Measurements from ENCODE around the gene ADAMTS3.
A peak's percentile ranks its signal among the peaks of the same experiment; 100 is the strongest.

The ADAMTS3 gene

GRCh38 chr4:72313121-72313520 lies 255.9 kb downstream of the ADAMTS3 start:
- no peak overlapping the region for H3K4me3 ChIP-seq (ENCODE audit: low read depth, low read length)
- no peak for TF ChIP-seq CTCF (IDR thresholded peaks at IDR 0.05; ENCODE audit: low read depth, low read length, missing control alignments)
- peak overlapping the region; percentile 85 for H3K27ac ChIP-seq
- no peaks in the 10 kb centered on the region for H3K36me3 ChIP-seq (replicated peaks)
- H3K27me3 ChIP-seq (replicated peaks): no peaks in the 10 kb centered on the region
- no peak for DNase-seq
- in situ Hi-C loops (cut with HindIII; ENCODE audit: low pct_ligation_motif_present, low sequenced_read_pairs): loop anchor here (25.0 kb wide), 1 partner anchor 149 kb away; no protein-coding TSS in a partner anchor

GRCh38 chr4:72312032-72312650 lies 256.9 kb downstream of the ADAMTS3 start:
- H3K27me3 ChIP-seq (replicated peaks): no peaks in the 10 kb centered on the region
- no peak overlapping the region for H3K4me3 ChIP-seq (ENCODE audit: low read depth, low read length)
- peak overlapping the region; percentile 85 for H3K27ac ChIP-seq
- in situ Hi-C loops (cut with HindIII; ENCODE audit: low pct_ligation_motif_present, low sequenced_read_pairs): loop anchor here (25.0 kb wide), 1 partner anchor 150 kb away; no protein-coding TSS in a partner anchor
- peak; percentile 96 for DNase-seq
- no peaks in the 10 kb centered on the region for H3K36me3 ChIP-seq (replicated peaks)
- TF ChIP-seq CTCF (IDR thresholded peaks at IDR 0.05; ENCODE audit: low read depth, low read length, missing control alignments): no peak

GRCh38 chr4:72311291-72311690 lies 257.7 kb downstream of the ADAMTS3 start:
- no peaks in the 10 kb centered on the region for H3K27me3 ChIP-seq (replicated peaks)
- no peak for TF ChIP-seq CTCF (IDR thresholded peaks at IDR 0.05; ENCODE audit: low read depth, low read length, missing control alignments)
- no peak overlapping the region for H3K4me3 ChIP-seq (ENCODE audit: low read depth, low read length)
- no peaks in the 10 kb centered on the region for H3K36me3 ChIP-seq (replicated peaks)
- DNase-seq: no peak
- peak overlapping the region; percentile 85 for H3K27ac ChIP-seq
- in situ Hi-C loops (cut with HindIII; ENCODE audit: low pct_ligation_motif_present, low sequenced_read_pairs): loop anchor here (25.0 kb wide), 1 partner anchor 151 kb away; no protein-coding TSS in a partner anchor

GRCh38 chr4:72305620-72306019 lies 263.4 kb downstream of the ADAMTS3 start:
- H3K4me3 ChIP-seq (ENCODE audit: low read depth, low read length): no peak overlapping the region
- DNase-seq: no peak
- no peak overlapping the region for H3K27ac ChIP-seq
- in situ Hi-C loops (cut with HindIII; ENCODE audit: low pct_ligation_motif_present, low sequenced_read_pairs): loop anchor here (25.0 kb wide), 1 partner anchor 157 kb away; no protein-coding TSS in a partner anchor
- no peaks in the 10 kb centered on the region for H3K27me3 ChIP-seq (replicated peaks)
- no peaks in the 10 kb centered on the region for H3K36me3 ChIP-seq (replicated peaks)
- TF ChIP-seq CTCF (IDR thresholded peaks at IDR 0.05; ENCODE audit: low read depth, low read length, missing control alignments): no peak

- no peaks in the 10 kb centered on the region for H3K36me3 ChIP-seq (replicated peaks)
- no peak overlapping the region for H3K27ac ChIP-seq
- no peak for DNase-seq
- no peak overlapping the region for H3K4me3 ChIP-seq (ENCODE audit: low read depth, low read length)
- in situ Hi-C loops (cut with HindIII; ENCODE audit: low pct_ligation_motif_present, low sequenced_read_pairs): loop anchor here (25.0 kb wide), 1 partner anchor 157 kb away; no protein-coding TSS in a partner anchor
- no peak for TF ChIP-seq CTCF (IDR thresholded peaks at IDR 0.05; ENCODE audit: low read depth, low read length, missing control alignments)
- H3K27me3 ChIP-seq (replicated peaks): no peaks in the 10 kb centered on the region
Measured at GRCh38 chr4:72305080-72305479, 263.9 kb downstream of the ADAMTS3 start.
